Measurements from ENCODE around the gene PLXNA2.

The PLXNA2 gene

DNA sequence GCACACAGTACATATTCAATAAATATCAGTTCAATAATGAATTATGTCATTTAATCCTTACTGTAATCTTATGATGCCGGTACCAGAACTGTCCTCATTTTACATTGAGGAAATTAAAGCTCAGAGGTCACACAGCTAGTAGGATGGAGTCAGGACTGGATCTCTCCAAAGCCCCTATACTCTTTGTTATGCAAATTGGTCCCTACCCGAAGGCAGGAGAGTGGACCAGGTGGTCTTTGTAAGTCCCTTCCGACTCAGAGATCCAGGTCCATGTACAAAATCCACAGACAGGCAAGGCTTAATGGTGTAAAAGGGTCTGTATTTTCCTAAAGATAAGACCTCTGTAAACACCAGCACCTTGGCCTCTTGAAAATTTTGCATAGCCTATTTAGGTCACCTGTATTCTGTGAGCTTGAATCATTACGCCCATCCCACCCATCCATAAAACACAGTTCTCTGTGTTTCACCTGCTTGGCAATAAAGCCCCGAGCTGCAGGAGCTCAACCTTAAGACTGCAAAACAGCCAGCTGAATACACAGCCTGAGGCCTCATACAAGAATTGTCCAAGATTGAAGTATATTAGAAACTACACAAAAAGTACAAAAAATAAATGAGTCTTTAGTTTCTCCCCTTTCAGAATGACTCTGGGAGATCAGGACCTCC, 41.7 kb downstream of the PLXNA2 start:
- no peak for DNase-seq

DNA sequence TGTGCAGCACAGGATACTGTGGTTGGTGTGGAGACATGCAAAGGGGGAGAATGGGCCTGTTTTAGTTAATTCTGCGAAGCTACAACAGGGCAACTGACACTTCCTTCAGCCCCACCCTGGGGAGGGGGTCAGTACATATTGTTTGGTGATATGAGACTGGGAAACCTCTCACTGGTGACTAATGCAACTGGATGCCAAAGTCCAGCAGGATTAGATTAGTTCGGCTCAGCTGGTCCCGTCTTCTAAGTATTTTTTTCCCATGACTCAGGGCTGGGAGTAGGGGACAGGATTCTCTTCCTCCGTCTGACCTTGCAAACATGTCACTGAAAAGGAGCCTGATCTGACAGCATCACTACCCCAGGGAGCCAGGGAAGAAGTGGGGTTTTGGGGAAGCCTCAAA, 43.0 kb downstream of the PLXNA2 start:
- peak; percentile 46 for DNase-seq

GRCh38 chr1:208200116-208200515, 44.1 kb downstream of the PLXNA2 start:
- no peak for DNase-seq

- peak; percentile 82 for DNase-seq
These were observed 45.9 kb downstream of the PLXNA2 start for GRCh38 chr1:208198236-208198635.

- DNase-seq = no peak
These were observed 49.2 kb downstream of the PLXNA2 start for GRCh38 chr1:208194944-208195343.

- no peak for DNase-seq
These were observed 51.2 kb downstream of the PLXNA2 start for GRCh38 chr1:208192995-208193394.

DNA sequence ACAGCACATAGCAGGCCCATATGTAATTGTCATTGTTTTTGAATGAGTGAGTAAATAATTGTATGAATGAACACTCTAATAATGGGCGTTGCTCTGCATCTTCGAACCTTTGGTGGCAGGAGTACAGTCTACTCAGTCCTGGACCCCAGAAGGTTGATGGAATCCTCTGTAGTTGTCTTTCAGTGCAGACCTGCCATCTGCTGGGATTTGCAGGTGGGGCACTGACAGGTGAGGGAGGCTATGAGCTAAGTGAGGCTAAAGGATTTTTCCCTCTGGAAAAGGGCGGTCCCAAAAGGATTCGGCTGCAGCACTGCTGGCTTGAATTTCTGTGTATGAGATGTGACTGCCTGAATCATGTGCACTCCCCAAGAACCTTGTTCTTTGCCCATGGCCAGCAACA, 53.4 kb downstream of the PLXNA2 start:
- no peak for DNase-seq

DNA sequence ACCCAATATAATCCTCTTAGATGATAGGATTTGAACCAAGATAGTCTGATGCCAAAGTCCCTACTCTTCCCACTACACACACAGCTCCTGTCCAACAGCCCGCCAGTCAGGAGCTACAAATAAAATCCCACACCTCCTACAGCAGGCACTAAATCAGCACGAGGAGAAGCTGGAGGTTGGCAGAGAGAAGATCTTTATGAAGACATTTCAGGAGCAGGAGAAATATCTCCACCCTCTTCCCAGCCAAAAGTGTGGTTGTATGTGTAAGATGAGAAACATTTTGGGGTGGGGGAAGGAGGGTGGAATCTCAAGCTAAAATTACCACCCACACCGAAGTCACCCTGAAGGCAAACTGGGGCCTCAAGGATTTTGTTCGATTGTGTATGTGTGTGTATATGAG, 54.5 kb downstream of the PLXNA2 start:
- no peak for DNase-seq

DNA sequence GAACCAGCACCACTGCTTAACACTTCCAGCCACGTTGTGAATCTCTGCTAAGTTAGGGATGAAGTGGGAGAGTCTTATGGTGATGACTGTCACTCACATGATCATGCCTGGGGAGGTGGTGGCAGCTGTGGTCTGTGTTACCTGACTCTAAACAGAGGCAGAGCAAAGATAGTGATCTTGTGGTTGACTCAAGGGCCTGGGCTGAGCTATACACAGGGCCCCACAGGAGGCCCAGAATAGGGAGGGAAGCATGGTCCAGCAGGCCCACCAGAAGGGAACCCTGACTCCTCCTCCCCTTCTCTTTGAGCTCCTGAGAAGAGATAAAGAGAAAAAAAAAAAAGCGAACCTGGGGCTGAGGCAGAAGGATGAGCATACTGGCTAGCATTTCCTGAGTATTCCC, 55.0 kb downstream of the PLXNA2 start:
- DNase-seq = no peak

- DNase-seq = no peak
These were observed 55.6 kb downstream of the PLXNA2 start for GRCh38 chr1:208188607-208189006.

- DNase-seq = no peak
These were observed 56.6 kb downstream of the PLXNA2 start for GRCh38 chr1:208187499-208188041.

GRCh38 chr1:208185801-208186231, 58.4 kb downstream of the PLXNA2 start:
- DNase-seq = no peak

DNA sequence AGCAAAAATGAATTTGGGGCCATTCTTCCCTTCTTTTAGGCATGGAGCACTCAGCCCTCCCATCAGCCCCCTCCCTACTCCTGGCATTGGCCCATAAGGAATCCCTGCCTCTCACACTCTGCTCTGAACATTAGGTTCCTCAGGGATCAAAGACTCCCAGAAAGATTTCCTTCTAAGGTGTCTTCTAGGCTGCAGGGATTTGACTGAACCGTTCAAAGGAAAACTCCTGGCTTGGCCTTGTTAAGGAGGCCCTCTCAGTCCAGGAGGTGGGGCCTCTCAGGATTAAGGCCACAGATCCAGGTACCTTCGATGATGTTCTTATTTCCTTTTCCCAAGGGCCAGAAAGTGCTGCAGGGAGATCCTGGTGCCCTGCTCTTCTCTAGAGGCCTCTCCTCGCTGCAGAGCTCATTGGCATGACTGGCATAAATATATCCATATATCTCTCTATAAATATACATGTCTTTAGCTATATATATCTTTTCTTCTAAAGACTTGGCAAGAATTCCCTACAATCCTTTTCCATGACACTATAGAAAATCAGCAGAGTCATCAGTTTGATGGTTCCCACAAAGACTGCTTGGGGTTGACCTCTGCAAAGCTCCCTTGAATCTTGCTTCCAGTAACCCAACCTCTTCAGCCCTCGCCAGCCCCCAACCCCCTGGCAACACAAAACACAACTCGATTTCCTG, 59.1 kb downstream of the PLXNA2 start:
- DNase-seq = no peak

DNA sequence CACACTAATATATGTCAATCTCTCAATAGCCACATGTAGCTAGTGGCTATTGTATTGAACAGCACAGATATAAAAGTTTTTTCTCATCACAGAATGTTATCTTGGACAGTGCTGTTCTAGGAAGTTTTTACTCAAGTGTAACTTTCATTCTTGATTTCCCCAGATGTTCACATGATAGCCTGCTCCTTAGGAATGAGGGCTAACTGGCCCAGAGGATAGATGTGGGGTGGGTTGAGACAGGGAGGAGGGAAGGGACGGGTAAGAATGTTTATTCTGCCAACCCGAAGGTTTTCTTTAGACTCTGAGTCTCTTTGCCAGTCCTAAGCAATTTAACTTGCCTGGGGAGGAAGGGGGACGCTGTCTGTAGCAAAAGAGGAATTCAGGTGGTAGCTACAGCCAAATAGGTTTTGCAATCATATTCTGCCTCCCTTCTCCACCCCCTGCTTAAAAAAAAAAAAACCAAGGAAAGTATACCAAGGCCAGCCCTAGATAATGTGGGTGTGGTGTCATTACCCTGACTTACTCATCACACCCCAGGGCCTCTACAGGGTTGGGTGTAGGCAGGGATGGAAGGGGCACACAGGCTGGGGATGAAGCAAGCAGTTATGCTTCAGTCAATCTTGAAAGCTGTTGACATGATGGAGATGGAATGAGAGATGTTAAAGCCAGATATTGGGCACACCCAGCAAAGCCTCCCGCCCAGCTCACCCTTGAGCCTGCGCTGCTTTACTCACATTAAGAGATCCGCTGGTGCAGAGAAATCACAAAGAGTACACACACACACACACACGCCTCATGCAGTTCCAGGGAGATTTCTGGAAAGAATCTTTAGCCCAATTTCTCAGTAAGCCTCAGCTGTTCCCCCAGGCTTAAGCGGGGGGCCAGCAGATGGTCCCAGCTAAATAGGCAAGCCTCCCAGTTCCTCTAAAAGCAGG, 59.9 kb downstream of the PLXNA2 start:
- DNase-seq = no peak

DNA sequence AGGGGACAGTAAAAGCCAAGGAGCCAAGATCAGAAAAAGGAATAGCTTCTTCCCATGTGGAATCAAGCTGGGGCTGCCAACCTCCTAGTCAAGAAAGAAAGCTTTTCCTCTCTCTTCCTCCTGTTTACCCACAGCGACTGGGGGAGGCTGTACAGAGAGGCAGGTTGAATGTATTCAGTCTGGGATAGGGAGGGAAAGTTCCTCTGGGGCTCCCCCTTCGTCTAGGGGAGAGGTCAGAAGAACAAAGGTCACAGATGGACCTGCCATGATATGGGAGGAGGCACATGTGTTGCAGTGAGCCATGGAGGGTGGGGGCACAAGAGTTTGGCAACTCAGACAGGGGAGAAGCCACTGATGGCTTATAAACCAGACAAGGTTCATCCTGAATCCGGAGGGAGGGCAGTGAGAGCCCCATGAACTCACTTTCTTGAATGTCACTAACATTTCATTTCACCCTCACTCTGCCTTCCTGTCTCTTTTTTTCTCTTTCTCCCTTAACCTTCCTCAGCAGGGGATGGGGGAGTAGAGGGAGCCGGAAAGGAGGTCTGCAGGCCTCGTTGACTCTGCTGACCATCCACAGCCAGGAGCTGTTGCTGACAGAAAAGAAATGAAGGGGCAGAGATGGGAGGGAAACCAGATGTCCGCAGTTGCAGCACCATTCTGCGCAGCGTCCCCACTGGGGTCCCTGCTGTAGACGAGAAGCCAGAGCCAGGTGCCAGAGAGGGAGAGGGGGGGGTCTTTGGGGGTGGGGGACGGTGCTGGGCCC, 61.1 kb downstream of the PLXNA2 start:
- DNase-seq = no peak

DNA sequence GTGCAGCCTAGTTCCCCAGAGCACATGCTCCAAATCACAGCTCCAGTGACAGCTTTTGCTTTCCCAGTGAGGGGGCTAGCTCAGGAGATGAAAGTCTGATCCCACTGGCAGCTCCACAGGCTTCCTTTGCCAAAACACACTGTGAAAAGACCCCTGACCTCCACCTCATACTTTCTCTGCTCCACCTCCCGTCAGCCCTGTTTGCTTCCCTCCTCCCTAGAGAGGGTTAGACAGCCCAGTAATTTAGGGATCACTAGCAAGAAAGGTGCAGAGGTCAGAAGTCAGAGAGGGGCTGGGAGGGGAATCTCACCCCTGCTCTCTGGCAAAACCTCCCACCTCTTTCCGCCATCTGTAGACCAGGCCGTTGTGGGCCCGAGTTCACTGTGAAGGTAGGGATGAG, 62.8 kb downstream of the PLXNA2 start:
- no peak for DNase-seq

DNA sequence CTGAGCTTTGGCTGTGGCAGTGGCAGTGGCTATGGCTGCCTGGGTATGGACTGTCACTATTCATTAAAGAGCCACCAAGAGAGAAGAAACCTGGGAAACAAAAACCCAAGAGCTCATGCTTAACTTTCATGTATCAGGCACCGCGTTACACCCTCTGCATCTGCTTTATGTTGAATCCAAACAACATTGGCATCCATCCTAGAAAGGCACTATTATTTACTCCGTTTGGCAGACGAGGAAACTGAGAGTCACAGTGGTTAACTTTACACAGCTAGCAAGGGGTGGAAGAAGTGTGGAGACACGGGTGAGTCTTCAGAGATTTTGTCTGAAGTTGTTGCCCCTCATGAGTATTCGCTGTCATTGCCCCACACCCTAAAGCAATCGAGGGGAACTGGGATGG, 63.8 kb downstream of the PLXNA2 start:
- DNase-seq = no peak

DNA sequence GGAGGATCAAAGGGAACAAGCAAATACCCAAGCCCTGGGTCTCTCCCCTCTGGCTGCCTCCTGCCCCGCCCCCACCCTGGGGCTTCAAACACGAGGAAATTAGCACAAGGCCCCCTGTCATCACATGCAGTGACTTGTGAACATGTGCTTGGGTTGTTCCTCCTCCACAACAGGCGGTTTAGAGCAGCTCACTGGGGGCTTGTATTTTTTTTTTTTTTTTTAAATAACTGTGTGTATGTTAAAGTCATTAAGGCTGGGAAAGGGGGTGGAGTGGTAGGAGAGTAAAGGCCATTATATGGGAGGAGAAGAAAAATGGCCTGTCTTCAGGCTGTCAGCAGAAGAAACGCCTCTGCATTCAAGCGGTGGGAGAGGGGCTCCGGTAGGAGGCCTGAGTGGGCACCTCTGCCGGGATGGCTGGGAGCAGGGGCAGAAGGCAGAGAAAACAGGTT, 64.2 kb downstream of the PLXNA2 start:
- no peak for DNase-seq

- DNase-seq = no peak
These were observed 64.8 kb downstream of the PLXNA2 start for GRCh38 chr1:208179263-208179816.

DNA sequence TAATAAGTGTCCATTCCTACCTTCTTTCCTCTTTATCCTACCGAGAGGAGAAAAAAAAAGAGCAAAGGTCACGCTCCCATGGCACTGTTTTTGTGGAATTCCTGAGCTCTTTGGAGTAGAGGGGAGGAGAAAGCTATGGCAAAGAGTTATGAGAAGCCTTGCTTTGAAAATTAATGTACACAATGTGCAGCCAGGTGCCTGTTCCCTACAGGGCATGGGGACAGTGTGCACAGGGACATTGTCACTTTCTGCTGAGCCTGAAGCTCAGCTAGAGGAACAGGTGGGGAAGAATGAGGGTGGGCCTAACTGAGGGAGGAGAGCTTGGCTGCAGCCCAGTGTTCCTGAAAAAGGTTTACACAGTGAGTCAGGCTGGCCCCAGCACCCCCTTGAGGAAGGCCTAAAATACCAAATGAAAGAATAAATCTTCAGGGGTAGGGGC, 66.1 kb downstream of the PLXNA2 start:
- DNase-seq = no peak

GRCh38 chr1:208177656-208178055, 66.5 kb downstream of the PLXNA2 start:
- no peak for DNase-seq

DNA sequence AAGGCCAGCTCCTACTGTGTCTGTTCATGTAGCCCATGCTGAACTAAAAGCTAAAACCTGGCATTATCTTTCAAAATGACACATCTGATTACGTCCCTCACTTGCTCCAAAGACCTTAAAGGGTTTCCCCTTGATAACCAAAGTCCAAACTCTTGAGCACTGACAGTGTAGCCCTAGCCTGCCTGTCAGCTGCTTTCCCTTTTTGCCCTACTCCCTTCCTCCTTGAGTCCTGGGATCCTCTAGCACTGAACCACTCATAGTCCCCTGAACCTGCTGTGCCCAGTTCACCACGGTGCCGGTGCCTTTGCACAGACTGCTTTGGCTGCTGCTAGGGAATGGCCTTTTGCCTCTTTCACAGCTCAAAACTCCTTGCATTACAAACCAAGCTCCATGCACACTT, 67.5 kb downstream of the PLXNA2 start:
- no peak for DNase-seq

Measured in retina (tissue), 1 donor.